ENCODE measurements around the gene UBE2E2.

The UBE2E2 gene

DNA sequence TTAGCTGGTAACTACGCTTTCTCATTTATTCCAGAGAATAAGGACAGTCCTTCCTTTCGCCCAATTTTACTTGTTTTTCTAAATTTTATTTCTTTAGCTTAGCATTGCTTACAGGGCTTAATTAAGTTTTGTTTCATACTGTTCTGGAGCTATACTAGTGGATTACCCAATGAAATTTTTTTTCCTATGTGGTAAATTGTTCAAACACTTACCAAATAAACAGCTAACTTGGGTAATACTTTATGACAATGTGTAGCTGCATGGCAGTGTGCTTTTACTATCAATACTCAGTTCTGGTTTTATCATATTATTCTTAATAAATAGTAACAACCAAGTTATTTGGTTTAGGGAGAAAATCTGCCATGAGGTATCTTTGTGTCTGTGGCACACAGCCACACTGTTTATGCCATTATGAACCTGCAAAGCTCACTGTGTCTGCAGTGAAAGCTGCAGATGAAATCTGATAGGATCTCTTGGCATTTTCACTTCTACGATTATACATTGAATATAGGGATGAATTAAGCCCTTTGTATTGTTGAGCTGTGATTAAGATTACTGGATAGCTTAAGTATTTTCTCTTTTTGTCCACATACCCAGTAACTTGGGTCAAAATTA, 37.2 kb downstream of the UBE2E2 start:
- Histone ChIP-seq H3K4me1 (ENCODE audit: control insufficient read depth, insufficient read depth, low read length) (peaks cover 20% of the 10 kb centered on the region), H3K27me3 (replicated peaks; ENCODE audit: control insufficient read depth, insufficient read depth, low read length) (no peaks in the 10 kb centered on the region)

DNA sequence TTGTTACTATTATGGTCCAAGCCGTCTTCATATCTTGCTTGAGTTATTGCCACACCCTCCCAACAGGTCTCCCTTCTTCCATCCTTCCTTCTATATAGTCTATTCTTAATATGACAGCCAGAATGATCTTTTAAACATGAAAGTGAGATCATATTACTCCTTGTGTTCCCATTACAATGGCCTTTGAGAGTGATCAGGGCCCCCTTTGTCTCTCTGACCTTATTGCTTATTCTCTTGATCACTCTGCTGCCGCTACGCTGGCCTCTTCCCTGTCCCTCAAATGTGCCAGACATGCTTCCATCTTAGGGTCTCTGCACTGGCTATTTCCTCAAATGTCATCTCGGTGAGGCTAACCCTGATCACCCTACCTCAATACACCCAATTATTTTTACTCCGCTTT, 38.1 kb downstream of the UBE2E2 start:
- peaks cover 20% of the 10 kb centered on the region for H3K4me1 ChIP-seq (ENCODE audit: control insufficient read depth, insufficient read depth, low read length)
- H3K27me3 ChIP-seq (replicated peaks; ENCODE audit: control insufficient read depth, insufficient read depth, low read length): no peaks in the 10 kb centered on the region
- H3K4me3 ChIP-seq (ENCODE audit: low read length): no peak overlapping the region
- DNase-seq (ENCODE audit: low read depth): no peak
- no peak overlapping the region for H3K9ac ChIP-seq (ENCODE audit: low read length)
- H3K9me3 ChIP-seq (ENCODE audit: control insufficient read depth, low read length): no peaks in the 10 kb centered on the region
- H3K36me3 ChIP-seq (ENCODE audit: control insufficient read depth, insufficient read depth, low read length, severe bottlenecking): no peaks in the 10 kb centered on the region

More for the DNA sequence above, 37.2 kb downstream of the UBE2E2 start:
- H3K36me3 ChIP-seq (ENCODE audit: control insufficient read depth, insufficient read depth, low read length, severe bottlenecking): no peaks in the 10 kb centered on the region
- DNase-seq (ENCODE audit: low read depth): peak; percentile 24
- H3K9me3 ChIP-seq (ENCODE audit: control insufficient read depth, low read length): no peaks in the 10 kb centered on the region
- no peak overlapping the region for H3K4me3 ChIP-seq (ENCODE audit: low read length)
- no peak overlapping the region for H3K9ac ChIP-seq (ENCODE audit: low read length)

DNA sequence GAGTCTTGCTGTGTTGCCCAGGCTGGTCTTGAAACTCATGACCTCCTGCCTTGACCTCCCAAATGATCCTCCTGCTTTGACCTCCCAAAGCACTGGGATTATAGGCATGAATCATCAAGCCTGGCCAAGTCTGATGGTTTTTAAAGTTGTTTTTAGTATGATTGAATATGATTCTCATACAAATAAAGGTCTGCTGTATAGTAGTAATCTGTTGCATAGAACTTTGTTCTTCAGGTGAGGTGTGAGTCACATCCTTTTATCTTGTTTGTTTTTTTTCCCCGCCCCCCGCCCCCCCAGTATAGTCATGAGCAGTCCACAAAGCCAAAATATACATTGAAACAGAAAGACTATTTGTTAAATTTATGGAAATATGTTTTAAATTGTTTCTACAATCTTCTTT, 39.0 kb downstream of the UBE2E2 start:
- no peak for DNase-seq (ENCODE audit: low read depth)
- Histone ChIP-seq H3K4me1 (ENCODE audit: control insufficient read depth, insufficient read depth, low read length) (peaks cover 20% of the 10 kb centered on the region), H3K9me3 (ENCODE audit: control insufficient read depth, low read length) (no peaks in the 10 kb centered on the region), H3K27me3 (replicated peaks; ENCODE audit: control insufficient read depth, insufficient read depth, low read length) (no peaks in the 10 kb centered on the region), H3K9ac (ENCODE audit: low read length) (no peak overlapping the region), H3K4me3 (ENCODE audit: low read length) (no peak overlapping the region), H3K36me3 (ENCODE audit: control insufficient read depth, insufficient read depth, low read length, severe bottlenecking) (no peaks in the 10 kb centered on the region)

DNA sequence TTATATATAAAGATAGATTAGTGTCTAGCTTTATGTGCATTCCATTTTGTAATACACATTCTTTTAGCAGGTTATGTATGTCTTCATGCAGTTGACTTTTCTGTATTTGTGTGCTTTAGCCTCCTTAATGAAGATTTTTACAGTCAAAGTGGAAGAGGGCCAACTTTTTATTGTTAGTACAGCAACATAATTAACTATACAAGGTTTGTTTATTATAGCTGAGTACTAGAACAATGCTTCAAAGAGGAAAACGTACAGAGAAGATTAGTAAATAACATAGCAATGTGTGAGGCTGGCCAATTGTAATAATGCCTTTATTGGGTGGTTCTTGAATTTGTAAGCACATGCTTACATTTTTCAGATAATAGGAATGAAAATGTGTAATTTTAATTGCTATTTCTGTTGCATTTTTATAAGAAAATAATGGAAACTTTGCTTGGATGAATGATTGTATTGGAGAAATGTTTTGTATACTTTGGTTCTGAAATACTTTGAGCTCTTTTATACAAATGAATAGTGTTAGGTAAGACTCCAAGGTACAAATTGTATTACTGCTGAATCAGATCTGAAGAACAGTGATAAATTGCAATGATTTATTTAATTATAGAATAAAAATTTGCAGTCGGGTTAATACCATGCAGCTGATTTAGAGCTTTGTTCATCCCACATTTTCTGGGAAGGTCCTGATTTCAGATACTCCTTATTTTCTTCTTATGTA, 41.4 kb downstream of the UBE2E2 start:
- no peak for DNase-seq (ENCODE audit: low read depth)
- H3K4me1 ChIP-seq (ENCODE audit: control insufficient read depth, insufficient read depth, low read length): peaks cover 22% of the 10 kb centered on the region
- no peaks in the 10 kb centered on the region for H3K36me3 ChIP-seq (ENCODE audit: control insufficient read depth, insufficient read depth, low read length, severe bottlenecking)
- H3K9ac ChIP-seq (ENCODE audit: low read length): no peak overlapping the region
- H3K9me3 ChIP-seq (ENCODE audit: control insufficient read depth, low read length): no peaks in the 10 kb centered on the region
- no peaks in the 10 kb centered on the region for H3K27me3 ChIP-seq (replicated peaks; ENCODE audit: control insufficient read depth, insufficient read depth, low read length)
- H3K4me3 ChIP-seq (ENCODE audit: low read length): no peak overlapping the region

DNA sequence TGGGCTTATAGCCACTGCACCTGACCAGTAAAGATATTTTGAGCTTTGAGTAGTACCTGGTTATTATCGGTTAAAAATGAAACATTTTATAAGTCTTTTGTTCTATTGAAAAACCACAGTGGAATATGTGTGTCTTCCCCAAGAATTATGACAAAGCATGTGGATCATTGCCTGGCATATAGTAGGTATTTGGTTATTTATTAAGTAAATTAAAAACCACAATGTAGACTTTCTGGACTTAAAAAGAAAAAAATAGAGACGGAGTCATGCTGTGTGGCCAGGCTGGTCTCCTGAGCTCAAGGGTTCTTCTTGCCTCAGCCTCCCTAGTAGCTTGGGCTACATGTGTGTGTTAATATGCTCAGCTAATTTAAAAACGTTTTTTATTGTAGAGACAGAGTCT, 43.5 kb downstream of the UBE2E2 start:
- no peaks in the 10 kb centered on the region for H3K27me3 ChIP-seq (replicated peaks; ENCODE audit: control insufficient read depth, insufficient read depth, low read length)
- no peak overlapping the region for H3K9ac ChIP-seq (ENCODE audit: low read length)
- H3K9me3 ChIP-seq (ENCODE audit: control insufficient read depth, low read length): no peaks in the 10 kb centered on the region
- DNase-seq (ENCODE audit: low read depth): no peak
- no peaks in the 10 kb centered on the region for H3K36me3 ChIP-seq (ENCODE audit: control insufficient read depth, insufficient read depth, low read length, severe bottlenecking)
- H3K4me1 ChIP-seq (ENCODE audit: control insufficient read depth, insufficient read depth, low read length): peaks cover 10% of the 10 kb centered on the region
- no peak overlapping the region for H3K4me3 ChIP-seq (ENCODE audit: low read length)

DNA sequence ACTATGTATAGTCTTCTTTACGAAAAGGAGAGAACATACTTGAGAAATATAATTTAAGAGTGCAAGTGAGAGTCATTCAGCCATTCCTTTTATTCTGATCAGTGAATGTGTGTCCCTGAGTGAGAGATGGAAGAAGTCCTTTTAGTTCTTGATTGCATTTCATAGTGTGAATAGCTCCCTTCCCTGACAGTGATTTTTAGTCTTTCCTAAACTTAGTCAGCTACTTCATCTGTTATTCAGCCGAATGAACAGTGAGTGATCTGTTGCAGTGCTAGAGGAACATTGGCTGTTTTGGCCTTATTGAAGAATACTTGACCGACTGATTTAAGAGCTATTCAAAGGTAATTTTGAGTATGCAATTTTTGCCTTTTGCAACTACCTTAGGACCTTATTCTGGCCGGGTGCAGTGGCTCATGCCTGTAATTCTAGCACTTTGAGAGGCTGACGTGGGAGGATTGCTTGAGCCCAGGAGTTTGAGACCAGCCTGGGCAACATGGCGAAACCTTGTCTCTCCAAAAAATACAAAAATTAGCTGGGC, 45.5 kb downstream of the UBE2E2 start:
- peaks cover 10% of the 10 kb centered on the region for H3K4me1 ChIP-seq (ENCODE audit: control insufficient read depth, insufficient read depth, low read length)
- H3K9ac ChIP-seq (ENCODE audit: low read length): no peak overlapping the region
- H3K4me3 ChIP-seq (ENCODE audit: low read length): no peak overlapping the region
- no peaks in the 10 kb centered on the region for H3K36me3 ChIP-seq (ENCODE audit: control insufficient read depth, insufficient read depth, low read length, severe bottlenecking)
- H3K9me3 ChIP-seq (ENCODE audit: control insufficient read depth, low read length): no peaks in the 10 kb centered on the region
- no peak for DNase-seq (ENCODE audit: low read depth)
- H3K27me3 ChIP-seq (replicated peaks; ENCODE audit: control insufficient read depth, insufficient read depth, low read length): no peaks in the 10 kb centered on the region

DNA sequence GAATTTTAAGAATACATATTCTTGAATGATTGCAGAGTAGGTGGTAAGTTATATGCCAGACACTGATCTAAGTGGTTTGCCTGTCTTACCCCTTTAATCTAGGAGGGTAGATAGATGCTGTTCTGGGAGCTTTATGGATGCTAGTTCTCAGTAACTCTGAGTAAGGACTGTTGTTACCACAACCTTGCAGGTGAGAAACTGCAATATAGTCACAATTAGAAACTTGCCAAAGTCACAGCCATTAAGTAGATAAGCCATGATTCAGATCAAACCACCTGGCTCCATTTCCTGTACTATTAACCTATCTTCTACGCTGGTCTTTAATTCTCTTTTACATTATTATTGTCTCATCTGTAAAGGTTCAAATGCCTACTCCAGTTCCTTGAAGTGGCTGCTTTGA, 46.8 kb downstream of the UBE2E2 start:
- H3K4me1 ChIP-seq (ENCODE audit: control insufficient read depth, insufficient read depth, low read length): peaks cover 8% of the 10 kb centered on the region
- H3K9ac ChIP-seq (ENCODE audit: low read length): no peak overlapping the region
- no peaks in the 10 kb centered on the region for H3K9me3 ChIP-seq (ENCODE audit: control insufficient read depth, low read length)
- H3K4me3 ChIP-seq (ENCODE audit: low read length): no peak overlapping the region
- DNase-seq (ENCODE audit: low read depth): no peak
- no peaks in the 10 kb centered on the region for H3K27me3 ChIP-seq (replicated peaks; ENCODE audit: control insufficient read depth, insufficient read depth, low read length)
- no peaks in the 10 kb centered on the region for H3K36me3 ChIP-seq (ENCODE audit: control insufficient read depth, insufficient read depth, low read length, severe bottlenecking)

DNA sequence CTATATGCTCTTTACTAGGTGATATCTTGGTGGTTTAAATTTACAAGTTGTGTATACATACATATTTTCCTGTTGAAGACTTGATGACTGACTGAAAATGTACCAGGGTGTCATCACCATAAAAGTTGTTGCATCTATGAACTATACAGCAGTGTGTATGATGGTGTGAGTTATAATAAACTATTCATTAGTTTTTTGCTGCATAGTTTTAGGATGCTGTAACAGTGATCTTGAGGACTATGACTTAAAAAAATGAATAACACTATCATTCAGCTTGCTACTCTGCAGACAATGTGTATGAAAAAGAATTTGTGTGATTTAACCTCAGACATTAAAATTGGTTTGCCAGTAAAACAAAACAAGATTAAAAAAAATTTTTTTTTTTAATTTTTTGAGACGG, 49.0 kb downstream of the UBE2E2 start:
- no peaks in the 10 kb centered on the region for H3K9me3 ChIP-seq (ENCODE audit: control insufficient read depth, low read length)
- peaks cover 7% of the 10 kb centered on the region for H3K4me1 ChIP-seq (ENCODE audit: control insufficient read depth, insufficient read depth, low read length)
- no peaks in the 10 kb centered on the region for H3K36me3 ChIP-seq (ENCODE audit: control insufficient read depth, insufficient read depth, low read length, severe bottlenecking)
- no peaks in the 10 kb centered on the region for H3K27me3 ChIP-seq (replicated peaks; ENCODE audit: control insufficient read depth, insufficient read depth, low read length)
- DNase-seq (ENCODE audit: low read depth): no peak
- no peak overlapping the region for H3K9ac ChIP-seq (ENCODE audit: low read length)
- no peak overlapping the region for H3K4me3 ChIP-seq (ENCODE audit: low read length)

DNA sequence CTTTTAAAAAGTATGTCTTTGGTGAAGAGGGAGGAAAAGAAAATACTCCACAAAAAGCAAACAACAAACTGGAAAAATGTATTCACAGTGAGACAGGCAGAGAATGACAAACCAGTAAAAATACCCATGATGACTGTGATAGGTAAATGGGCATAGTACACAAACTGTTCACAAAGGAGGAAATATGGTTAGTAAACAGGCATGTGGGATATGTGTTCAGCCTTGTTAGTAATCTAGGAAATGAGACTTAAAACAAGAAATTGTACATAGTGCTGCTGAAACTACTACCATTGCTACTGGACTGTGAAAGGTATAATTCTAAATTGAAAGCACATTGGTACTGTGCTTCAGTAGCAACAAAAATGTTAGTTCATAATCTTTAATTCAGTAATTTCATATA, 50.1 kb downstream of the UBE2E2 start:
- DNase-seq (ENCODE audit: low read depth): no peak
- H3K27me3 ChIP-seq (replicated peaks; ENCODE audit: control insufficient read depth, insufficient read depth, low read length): no peaks in the 10 kb centered on the region
- no peak overlapping the region for H3K4me3 ChIP-seq (ENCODE audit: low read length)
- H3K4me1 ChIP-seq (ENCODE audit: control insufficient read depth, insufficient read depth, low read length): no peaks in the 10 kb centered on the region
- H3K9me3 ChIP-seq (ENCODE audit: control insufficient read depth, low read length): no peaks in the 10 kb centered on the region
- no peaks in the 10 kb centered on the region for H3K36me3 ChIP-seq (ENCODE audit: control insufficient read depth, insufficient read depth, low read length, severe bottlenecking)
- H3K9ac ChIP-seq (ENCODE audit: low read length): no peak overlapping the region

DNA sequence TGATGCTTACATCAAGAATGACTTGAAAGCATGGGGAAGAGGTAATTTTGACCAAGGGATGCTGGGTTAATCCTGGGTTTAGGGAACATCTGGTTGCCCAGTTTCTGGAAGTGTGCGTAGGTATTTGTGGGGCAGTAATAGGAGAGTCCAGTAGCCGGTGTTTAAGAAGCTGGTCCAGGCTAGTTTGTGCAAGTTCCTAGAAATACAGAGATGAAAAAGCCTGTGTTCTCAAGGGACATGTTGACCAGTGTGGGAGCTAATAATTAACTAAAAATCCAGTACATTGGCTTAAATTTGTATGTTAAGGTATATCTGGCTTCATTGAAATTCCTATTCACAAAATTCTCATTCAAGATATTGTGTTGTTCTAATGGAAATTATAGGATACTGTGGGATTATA, 51.2 kb downstream of the UBE2E2 start:
- Histone ChIP-seq H3K9me3 (ENCODE audit: control insufficient read depth, low read length) (no peaks in the 10 kb centered on the region), H3K4me3 (ENCODE audit: low read length) (no peak overlapping the region), H3K36me3 (ENCODE audit: control insufficient read depth, insufficient read depth, low read length, severe bottlenecking) (no peaks in the 10 kb centered on the region), H3K9ac (ENCODE audit: low read length) (no peak overlapping the region), H3K27me3 (replicated peaks; ENCODE audit: control insufficient read depth, insufficient read depth, low read length) (no peaks in the 10 kb centered on the region), H3K4me1 (ENCODE audit: control insufficient read depth, insufficient read depth, low read length) (no peaks in the 10 kb centered on the region)
- no peak for DNase-seq (ENCODE audit: low read depth)

DNA sequence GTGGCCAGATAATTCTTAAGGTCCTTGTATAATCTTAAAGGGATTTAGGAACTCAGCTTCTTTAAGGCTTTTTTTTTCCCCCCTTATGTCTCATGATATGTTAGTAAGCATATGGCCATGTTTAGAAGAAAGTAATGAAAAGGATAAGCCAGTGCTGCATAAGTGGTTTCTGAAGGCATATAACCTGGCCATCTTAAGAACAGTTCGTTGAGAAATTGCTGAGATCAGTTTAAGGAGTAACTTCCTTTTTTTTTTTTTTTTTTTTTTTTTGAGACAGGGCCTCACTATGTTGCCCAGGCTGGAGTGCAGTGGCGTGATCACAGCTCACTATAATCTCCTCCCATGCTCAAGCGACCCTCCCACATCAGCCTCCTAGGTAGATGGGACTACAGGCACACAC, 51.7 kb downstream of the UBE2E2 start:
- no peak for DNase-seq (ENCODE audit: low read depth)
- H3K9ac ChIP-seq (ENCODE audit: low read length): no peak overlapping the region

More for the DNA sequence above, 51.7 kb downstream of the UBE2E2 start:
- H3K36me3 ChIP-seq (ENCODE audit: control insufficient read depth, insufficient read depth, low read length, severe bottlenecking): no peaks in the 10 kb centered on the region
- no peaks in the 10 kb centered on the region for H3K9me3 ChIP-seq (ENCODE audit: control insufficient read depth, low read length)
- no peak overlapping the region for H3K4me3 ChIP-seq (ENCODE audit: low read length)
- no peaks in the 10 kb centered on the region for H3K4me1 ChIP-seq (ENCODE audit: control insufficient read depth, insufficient read depth, low read length)
- H3K27me3 ChIP-seq (replicated peaks; ENCODE audit: control insufficient read depth, insufficient read depth, low read length): no peaks in the 10 kb centered on the region

Measured in adipocyte (in vitro differentiated cells).